Measurements from ENCODE around the gene NUDT16L1.

NUDT16L1 gene

DNA sequence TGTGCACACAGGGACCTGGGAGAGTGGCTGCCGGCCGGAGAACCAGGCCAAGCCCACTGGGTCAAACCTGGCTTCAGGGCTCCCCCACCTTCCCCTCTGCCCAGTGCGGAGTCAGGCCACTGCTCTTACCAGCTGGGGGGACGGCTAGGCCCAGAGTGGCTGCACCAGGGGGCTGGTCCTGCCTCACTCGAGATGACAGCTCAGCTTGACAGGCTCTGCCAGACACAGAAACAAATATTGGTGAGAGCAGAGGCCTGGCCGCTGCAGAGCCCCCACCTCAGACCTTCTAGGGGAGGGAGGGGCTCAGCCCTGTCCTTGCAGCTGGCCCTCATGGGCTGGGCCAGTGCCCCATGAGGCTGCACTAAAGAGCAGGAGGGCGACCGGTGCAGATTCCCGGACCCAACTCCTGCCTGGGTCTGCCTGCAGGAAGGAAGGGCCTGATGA, 4.5 kb downstream of the NUDT16L1 start:
- H3K79me2 ChIP-seq (ENCODE audit: insufficient read depth, low read length) = peaks cover 25% of the 10 kb centered on the region
- no peak overlapping the region for H3K4me3 ChIP-seq (ENCODE audit: low read depth in 1 of 2, low read length in 2 of 2)
- peaks cover 17% of the 10 kb centered on the region for H3K4me1 ChIP-seq (ENCODE audit: insufficient read depth, low read length)
- H4K20me1 ChIP-seq (ENCODE audit: insufficient read depth, low read length) = peaks cover 29% of the 10 kb centered on the region
- no peaks in the 10 kb centered on the region for H3K9me3 ChIP-seq (ENCODE audit: insufficient read depth, low read length, severe bottlenecking)
- H3K27ac ChIP-seq (ENCODE audit: low read length) = no peak overlapping the region
- peaks cover 70% of the 10 kb centered on the region for H3K36me3 ChIP-seq (ENCODE audit: insufficient read depth, low read length)
- no peak overlapping the region for H2AFZ ChIP-seq (ENCODE audit: low read depth, low read length)
- no peak overlapping the region for H3K9ac ChIP-seq (ENCODE audit: low read depth, low read length)
- H3K4me2 ChIP-seq (ENCODE audit: insufficient read depth, low read length) = no peak overlapping the region
- H3K27me3 ChIP-seq (ENCODE audit: insufficient read depth, low read length, poor library complexity) = no peaks in the 10 kb centered on the region
- TF ChIP-seq EZH2 (IDR thresholded peaks at IDR 0.05; ENCODE audit: borderline replicate concordance, low read depth, low read length, severe bottlenecking) = no peak
- TF ChIP-seq, protein P1, sequence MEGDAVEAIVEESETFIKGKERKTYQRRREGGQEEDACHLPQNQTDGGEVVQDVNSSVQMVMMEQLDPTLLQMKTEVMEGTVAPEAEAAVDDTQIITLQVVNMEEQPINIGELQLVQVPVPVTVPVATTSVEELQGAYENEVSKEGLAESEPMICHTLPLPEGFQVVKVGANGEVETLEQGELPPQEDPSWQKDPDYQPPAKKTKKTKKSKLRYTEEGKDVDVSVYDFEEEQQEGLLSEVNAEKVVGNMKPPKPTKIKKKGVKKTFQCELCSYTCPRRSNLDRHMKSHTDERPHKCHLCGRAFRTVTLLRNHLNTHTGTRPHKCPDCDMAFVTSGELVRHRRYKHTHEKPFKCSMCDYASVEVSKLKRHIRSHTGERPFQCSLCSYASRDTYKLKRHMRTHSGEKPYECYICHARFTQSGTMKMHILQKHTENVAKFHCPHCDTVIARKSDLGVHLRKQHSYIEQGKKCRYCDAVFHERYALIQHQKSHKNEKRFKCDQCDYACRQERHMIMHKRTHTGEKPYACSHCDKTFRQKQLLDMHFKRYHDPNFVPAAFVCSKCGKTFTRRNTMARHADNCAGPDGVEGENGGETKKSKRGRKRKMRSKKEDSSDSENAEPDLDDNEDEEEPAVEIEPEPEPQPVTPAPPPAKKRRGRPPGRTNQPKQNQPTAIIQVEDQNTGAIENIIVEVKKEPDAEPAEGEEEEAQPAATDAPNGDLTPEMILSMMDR (IDR thresholded peaks at IDR 0.05; ENCODE audit: borderline replicate concordance, extremely low read depth, low read length, poor library complexity, severe bottlenecking) = no peak
- DNase-seq (no peak), ATAC-seq (ENCODE audit: insufficient read depth, low read depth) (no peak)

DNA sequence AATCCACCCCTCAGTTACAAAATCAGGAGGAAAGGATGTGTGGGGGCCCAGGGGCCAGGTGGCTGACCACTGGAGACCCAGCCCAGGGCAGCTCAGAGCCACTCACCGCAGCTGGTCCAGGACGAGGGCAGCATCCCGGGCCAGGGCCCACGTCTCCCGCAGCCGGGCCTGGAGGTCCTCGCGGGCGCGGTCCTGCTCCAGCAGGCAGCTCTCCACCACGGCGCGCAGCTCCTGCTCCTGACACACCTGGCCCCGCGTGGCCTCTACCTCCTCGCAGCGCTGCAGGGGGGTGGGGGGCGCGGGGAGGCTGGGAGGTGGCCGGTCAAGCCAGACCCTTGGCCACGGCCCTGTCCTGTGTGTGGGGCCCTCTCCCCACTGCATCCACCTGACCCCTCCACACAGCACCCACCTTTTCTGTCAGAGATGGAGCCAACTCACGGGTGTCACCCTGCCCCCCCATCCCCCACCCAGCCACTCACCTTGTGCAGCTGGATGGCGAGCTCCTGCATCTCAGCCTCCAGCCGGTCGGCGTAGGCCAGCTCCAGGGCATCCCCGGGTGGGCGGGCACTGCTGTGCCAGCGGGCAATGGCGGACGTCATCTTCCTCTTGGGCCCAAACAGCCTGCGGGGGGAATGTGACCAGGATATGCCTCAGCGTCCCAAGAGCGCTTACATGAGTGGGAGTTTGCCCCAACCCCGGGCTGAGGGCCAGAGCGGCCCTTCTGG, 5.1 kb downstream of the NUDT16L1 start:
- H4K20me1 ChIP-seq (ENCODE audit: insufficient read depth, low read length) = peaks cover 29% of the 10 kb centered on the region
- TF ChIP-seq, protein P1 (IDR thresholded peaks at IDR 0.05; ENCODE audit: borderline replicate concordance, extremely low read depth, low read length, poor library complexity, severe bottlenecking) = no peak
- no peak for TF ChIP-seq EZH2 (IDR thresholded peaks at IDR 0.05; ENCODE audit: borderline replicate concordance, low read depth, low read length, severe bottlenecking)
- peaks cover 70% of the 10 kb centered on the region for H3K36me3 ChIP-seq (ENCODE audit: insufficient read depth, low read length)
- no peak overlapping the region for H3K4me2 ChIP-seq (ENCODE audit: insufficient read depth, low read length)
- H3K9me3 ChIP-seq (ENCODE audit: insufficient read depth, low read length, severe bottlenecking) = no peaks in the 10 kb centered on the region
- no peaks in the 10 kb centered on the region for H3K27me3 ChIP-seq (ENCODE audit: insufficient read depth, low read length, poor library complexity)
- peaks cover 13% of the 10 kb centered on the region for H3K4me1 ChIP-seq (ENCODE audit: insufficient read depth, low read length)
- no peak overlapping the region for H3K27ac ChIP-seq (ENCODE audit: low read length)
- no peak overlapping the region for H2AFZ ChIP-seq (ENCODE audit: low read depth, low read length)
- no peak for DNase-seq
- H3K9ac ChIP-seq (ENCODE audit: low read depth, low read length) = no peak overlapping the region
- no peak for ATAC-seq (ENCODE audit: insufficient read depth, low read depth)
- peaks cover 25% of the 10 kb centered on the region for H3K79me2 ChIP-seq (ENCODE audit: insufficient read depth, low read length)
- H3K4me3 ChIP-seq (ENCODE audit: low read depth in 1 of 2, low read length in 2 of 2) = no peak overlapping the region

DNA sequence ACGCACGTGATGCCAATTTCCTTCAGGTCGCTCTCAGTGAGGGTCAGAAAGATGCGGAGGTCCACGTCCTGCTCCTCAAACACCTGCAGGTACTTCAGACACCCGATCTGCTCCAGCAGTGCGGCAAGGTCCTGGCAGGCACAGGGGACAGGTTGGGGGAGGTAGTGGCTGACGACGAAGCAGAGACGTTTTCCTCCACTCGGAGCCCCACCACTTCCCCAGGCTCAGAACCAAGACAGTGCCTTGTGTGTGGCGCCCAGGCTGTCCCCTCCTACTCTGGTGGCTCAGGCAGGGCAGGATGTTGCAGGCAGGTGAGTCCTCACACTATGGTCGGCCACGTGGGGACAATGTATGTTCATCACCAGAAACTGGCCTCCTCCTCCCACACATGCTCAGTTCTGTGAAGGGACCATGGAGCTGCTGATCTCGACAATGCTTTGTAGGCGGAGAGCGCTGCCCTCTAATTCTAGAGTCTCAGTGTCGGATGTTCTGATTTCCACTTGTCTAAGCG, 5.7 kb downstream of the NUDT16L1 start:
- ATAC-seq (ENCODE audit: insufficient read depth, low read depth) = no peak

More for the DNA sequence above, 5.7 kb downstream of the NUDT16L1 start:
- TF ChIP-seq EZH2 (IDR thresholded peaks at IDR 0.05; ENCODE audit: borderline replicate concordance, low read depth, low read length, severe bottlenecking) = no peak
- TF ChIP-seq, protein P1 (IDR thresholded peaks at IDR 0.05; ENCODE audit: borderline replicate concordance, extremely low read depth, low read length, poor library complexity, severe bottlenecking) = no peak
- Histone ChIP-seq H2AFZ (ENCODE audit: low read depth, low read length) (no peak overlapping the region), H3K4me1 (ENCODE audit: insufficient read depth, low read length) (peaks cover 13% of the 10 kb centered on the region), H3K27me3 (ENCODE audit: insufficient read depth, low read length, poor library complexity) (no peaks in the 10 kb centered on the region), H3K27ac (ENCODE audit: low read length) (no peak overlapping the region), H3K36me3 (ENCODE audit: insufficient read depth, low read length) (peaks cover 73% of the 10 kb centered on the region), H3K79me2 (ENCODE audit: insufficient read depth, low read length) (peaks cover 19% of the 10 kb centered on the region), H3K4me2 (ENCODE audit: insufficient read depth, low read length) (no peak overlapping the region), H3K9ac (ENCODE audit: low read depth, low read length) (no peak overlapping the region), H4K20me1 (ENCODE audit: insufficient read depth, low read length) (peaks cover 29% of the 10 kb centered on the region), H3K4me3 (ENCODE audit: low read depth in 1 of 2, low read length in 2 of 2) (no peak overlapping the region), H3K9me3 (ENCODE audit: insufficient read depth, low read length, severe bottlenecking) (no peaks in the 10 kb centered on the region)
- DNase-seq = no peak

Measured in DND-41 (cell line).